GM18519 (cell line): Measurements from ENCODE around the gene NOX5.

Source experiments
- ATAC-seq: cut with Tn5 transposase; IDR thresholded peaks from one replicate; pipeline ENCODE4 v1.9.1; 2021; ENCODE audit warnings: mild to moderate bottlenecking, moderate library complexity; ENCODE audit not compliant: unreplicated experiment, low FRiP score

Gene NOX5

DNA sequence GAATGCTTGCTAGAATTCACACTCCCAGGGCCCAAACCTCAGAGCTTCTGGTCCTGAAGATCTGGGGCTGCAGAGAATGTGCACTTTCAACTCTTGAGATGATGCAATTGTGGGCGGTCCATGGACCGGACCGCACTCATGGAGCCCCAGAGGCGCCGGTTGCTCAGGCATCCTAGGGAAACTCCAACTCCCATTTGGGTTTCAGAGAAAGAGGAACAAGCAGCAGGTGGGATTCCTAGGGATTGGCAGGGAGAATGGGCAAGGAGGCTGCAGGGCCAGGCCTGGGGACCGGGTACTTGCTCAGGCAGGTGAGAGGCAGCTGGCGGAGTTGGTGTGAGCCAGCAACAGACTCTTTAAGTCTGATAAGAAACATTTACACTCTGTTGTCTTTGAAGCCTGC is 3.5 kb downstream of the NOX5 start:
- no peak for ATAC-seq

DNA sequence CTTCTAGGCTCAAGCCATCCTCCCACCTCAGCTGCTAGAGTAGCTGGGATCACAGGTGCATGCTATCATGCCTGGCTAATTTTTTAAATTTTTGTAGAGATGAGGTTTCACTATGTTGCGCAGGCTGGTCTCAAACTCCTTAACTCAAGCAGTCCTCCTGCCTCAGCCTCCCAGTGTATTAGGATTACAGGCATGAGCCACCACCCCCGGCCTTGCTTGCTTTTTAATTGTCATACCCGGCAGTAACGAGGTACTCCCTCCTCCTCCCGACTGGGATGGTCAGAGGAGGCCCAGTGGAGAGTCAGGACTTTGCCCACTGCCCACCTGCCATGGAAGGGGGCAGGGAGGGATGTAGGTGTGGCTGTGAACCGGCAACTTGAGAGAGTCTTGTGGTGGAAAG is 4.5 kb downstream of the NOX5 start:
- ATAC-seq, result no peak

DNA sequence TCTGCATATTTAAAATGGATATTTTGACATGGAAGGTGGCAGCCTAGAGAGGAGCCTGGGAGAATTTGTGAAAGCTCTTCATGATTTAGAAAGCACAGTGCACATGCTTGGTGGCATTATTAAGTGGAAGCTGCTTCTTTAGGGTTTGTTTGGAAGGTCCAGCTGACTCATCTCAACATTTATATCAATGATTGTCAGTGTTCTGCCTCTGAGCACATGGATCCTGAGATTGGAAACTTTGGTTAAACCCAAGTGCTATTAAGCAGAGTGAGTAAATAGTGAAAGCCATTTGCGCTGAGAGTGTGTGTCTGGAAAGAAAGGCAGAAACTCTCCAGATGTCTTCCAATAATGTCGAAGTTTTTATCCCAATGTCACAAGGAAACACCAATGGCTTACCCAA is 7.4 kb downstream of the NOX5 start:
- ATAC-seq, result no peak

DNA sequence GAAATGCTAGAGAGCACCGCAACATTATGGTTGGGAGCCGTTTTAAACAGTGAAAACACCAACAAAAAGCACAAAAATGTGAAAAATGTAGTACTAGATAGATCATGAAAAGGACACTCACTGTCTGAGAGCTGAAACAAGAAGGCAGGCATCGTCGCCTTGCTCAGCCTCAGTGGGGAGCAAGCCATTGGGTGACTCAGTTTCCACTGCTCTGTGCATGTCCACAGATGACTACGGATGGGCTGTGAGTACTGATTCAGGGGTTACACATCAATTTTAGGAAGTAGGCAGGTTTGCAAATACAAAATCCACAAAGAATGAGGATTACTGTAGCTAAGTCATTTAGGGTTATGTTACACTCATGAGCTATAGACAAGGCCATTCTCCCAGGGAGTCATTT is 10.8 kb downstream of the NOX5 start:
- no peak for ATAC-seq

- ATAC-seq, result no peak
Measured at GRCh38 chr15:69026355-69026754, 11.9 kb downstream of the NOX5 start.

GRCh38 chr15:69027976-69028518 is 13.6 kb downstream of the NOX5 start:
- ATAC-seq, result no peak

- ATAC-seq, result no peak
Measured at GRCh38 chr15:69031013-69032001, 16.8 kb downstream of the NOX5 start.

DNA sequence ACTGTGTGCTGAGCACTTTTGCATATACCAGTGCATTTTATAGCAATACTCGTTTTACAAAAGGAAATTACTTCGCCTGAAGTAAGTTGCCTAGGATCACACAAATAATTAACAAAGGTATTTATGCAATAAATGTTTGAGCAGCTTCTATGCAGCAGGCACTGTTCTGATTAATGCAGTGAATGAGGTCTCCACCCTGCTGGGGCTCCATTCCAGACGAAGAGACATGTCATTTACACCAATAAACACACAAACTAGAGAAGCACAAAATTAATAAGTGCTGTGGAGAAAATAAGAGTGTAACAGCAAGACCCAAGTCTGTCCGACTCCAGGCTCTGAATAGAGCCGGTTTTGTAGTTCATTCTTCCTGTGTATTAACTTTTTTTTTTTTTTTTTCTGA is 17.5 kb downstream of the NOX5 start:
- ATAC-seq, result no peak

DNA sequence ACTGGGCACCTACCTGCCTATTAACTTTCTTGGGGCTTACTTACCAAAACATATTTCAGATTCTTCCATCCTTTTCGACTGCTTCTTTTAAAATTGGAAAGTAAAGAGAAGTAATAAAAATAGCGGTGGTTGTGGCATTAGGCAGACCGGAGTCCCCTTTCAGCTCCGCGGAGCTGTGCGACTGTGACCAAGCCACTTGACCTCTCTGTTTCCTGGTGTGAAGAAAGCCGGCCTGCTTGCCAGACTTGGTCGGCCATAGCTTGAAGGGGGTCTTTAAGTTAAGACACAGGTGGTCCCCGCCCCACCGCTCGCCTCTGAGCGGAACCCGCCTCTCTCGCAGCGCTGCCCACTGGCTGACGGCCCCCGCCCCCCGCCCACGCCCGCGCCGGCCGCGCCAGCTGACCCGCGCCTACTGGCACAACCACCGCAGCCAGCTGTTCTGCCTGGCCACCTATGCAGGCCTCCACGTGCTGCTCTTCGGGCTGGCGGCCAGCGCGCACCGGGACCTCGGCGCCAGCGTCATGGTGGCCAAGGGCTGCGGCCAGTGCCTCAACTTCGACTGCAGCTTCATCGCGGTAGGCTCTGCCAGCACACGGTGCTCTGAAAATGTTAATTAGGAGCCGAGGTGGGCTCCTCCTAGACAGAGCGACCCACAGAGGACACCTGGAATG is 18.3 kb downstream of the NOX5 start:
- ATAC-seq, result no peak

DNA sequence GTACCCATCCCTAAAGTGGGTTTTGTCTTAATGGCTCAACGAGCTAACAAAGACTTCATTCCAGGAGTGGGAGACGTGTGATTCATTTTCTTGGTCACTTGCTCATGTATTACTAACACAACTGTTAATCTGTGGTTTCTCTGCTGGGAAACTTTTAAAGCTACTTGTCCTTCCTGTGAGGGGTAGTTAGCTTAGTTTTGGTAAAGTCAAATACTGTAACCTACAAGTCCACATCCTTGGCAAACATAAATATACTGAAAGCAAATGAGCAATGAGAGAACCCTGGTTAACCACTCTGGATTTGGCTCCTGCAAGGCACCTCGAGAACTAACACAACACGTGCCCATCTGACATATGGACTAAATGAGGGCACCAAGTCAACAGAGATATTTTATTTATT is 19.9 kb downstream of the NOX5 start:
- ATAC-seq, result no peak

DNA sequence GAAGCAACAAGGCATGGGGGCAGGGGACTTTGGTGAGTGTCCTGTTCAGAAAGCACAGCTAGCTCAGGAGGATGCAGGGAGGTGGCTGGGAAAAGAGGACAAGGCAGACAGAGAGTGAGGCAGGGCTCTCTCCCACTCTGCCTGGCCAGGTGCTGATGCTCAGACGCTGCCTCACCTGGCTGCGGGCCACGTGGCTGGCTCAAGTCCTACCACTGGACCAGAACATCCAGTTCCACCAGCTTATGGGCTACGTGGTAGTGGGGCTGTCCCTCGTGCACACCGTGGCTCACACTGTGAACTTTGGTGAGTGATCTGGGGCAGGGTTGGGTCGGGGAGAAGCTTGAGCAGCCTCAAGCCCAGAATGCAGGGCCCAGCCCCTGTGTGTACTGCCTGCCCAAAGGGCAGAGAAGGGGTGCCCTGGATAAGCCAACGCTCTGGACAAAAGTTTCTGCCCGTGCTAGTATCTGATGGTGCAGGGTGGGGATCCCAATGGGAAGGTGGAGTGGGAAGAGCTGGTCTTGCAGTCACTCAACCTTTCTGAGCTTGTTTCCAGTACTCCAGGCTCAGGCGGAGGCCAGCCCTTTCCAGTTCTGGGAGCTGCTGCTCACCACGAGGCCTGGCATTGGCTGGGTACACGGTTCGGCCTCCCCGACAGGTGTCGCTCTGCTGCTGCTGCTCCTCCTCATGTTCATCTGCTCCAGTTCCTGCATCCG is 20.9 kb downstream of the NOX5 start:
- no peak for ATAC-seq

- ATAC-seq, result no peak
Measured at GRCh38 chr15:69035918-69036258, 21.4 kb downstream of the NOX5 start.

DNA sequence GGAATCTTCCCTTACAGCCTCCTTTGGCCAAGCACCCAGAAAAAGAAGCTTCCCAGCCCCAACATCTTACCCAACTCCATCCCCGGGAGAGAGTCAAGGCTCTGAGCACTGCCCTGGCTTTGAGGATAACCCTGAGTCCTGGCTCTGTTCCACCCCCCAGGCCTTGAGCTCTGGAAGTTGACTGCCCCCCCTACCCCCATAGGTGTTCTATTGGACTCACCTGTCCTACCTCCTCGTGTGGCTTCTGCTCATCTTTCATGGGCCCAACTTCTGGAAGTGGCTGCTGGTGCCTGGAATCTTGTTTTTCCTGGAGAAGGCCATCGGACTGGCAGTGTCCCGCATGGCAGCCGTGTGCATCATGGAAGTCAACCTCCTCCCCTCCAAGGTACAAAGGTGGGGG is 22.3 kb downstream of the NOX5 start:
- ATAC-seq, result no peak

- ATAC-seq, result no peak
Measured at GRCh38 chr15:69037482-69037881, 23.0 kb downstream of the NOX5 start.

DNA sequence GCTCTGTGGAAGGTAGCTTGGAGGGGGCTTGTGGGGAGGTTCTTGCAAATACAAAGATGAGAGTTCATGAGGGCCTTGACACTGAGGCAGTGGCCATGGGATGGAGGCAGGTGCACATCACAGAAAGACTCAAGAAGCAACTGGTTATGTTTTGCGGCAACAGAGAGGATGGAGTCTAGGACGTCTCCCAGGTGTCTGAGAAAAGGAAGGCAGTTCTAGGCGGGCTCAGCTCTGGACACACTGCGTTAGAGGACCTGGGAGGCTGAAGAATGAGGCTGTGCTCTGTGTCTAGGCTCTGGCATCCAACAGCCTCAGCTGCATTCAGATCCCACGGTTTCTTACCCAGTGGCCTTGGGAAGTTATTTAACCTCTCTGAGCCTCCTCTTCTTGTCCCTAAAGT is 23.5 kb downstream of the NOX5 start:
- no peak for ATAC-seq

DNA sequence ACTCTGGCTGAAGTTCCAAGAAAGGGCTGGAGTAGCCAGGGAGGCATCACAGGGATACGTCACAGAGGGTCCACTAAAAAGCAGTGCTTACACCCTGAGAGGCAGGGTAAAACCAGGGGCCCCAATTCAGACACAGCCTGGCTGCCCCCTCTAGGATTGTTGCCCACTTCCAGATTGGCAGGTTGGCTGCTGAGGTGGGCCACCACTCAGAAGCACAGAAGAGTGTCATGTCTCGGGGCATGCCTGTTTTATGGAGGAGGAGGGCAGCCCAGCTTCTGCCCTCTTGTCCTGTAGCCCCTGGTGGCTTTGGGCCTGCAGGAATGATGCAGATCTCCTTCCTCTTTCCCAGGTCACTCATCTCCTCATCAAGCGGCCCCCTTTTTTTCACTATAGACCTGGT is 24.0 kb downstream of the NOX5 start:
- no peak for ATAC-seq

GRCh38 chr15:69039516-69040225 is 25.2 kb downstream of the NOX5 start:
- no peak for ATAC-seq

- ATAC-seq, result no peak
Measured at GRCh38 chr15:69042531-69042930, 28.0 kb downstream of the NOX5 start.

GRCh38 chr15:69045802-69046201 is 31.3 kb downstream of the NOX5 start:
- no peak for ATAC-seq

- no peak for ATAC-seq
Measured at GRCh38 chr15:69046781-69047180, 32.3 kb downstream of the NOX5 start.
